ENCODE measurements around the gene NRG4. TPM values are rescaled to one million over a fixed set of nuclear protein-coding genes. Genes with fewer than 3 reads are reported as not detected.
A peak's percentile ranks its signal among the peaks of the same experiment; 100 is the strongest.

Gene NRG4
- total RNA-seq, 1 donor from 2014 or later: not detected

DNA sequence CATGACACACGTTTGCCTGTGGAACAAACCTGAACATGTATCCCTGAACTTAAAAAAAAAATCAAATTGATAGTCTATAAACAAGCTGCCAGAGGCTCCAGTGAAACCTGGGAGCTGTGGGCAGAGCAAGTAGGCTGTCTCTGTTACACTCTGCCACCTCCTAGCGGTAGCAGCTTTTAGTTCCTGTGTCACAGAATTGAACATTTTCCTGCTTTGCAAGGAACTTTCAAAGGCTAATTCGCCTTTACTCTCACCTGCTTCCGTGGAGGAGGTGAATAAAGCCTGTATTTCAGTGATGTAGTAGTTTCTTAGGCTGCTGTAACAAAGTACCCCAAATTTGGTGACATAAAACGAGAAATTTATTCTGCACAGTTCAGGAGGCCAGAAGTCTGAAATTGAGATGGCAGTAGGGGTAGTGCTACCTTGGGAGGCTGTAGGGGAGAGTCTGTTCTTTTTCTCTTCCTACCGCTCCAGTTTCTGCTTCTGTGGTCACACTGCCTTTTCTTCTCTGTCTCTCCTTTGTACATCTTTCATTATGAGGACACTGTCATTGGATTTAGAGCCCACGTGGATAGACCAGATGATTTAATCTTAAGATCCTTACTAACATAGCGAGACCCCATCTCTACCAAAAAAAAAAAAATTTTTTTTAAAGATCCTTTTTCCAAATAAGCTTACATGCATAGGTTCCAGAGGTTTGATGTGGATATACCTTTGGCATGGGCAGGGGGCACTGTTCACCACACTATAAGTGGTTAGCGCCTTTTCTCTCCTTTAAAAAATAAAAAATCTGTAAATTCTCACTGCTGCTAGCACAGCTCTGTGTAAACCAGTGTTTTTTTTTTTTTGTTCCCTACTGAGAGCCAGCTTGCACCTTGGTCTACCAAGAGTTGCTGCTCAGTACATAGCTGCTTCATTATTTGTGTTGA lies 83.3 kb downstream of the NRG4 start:
- TF ChIP-seq, protein P1, sequence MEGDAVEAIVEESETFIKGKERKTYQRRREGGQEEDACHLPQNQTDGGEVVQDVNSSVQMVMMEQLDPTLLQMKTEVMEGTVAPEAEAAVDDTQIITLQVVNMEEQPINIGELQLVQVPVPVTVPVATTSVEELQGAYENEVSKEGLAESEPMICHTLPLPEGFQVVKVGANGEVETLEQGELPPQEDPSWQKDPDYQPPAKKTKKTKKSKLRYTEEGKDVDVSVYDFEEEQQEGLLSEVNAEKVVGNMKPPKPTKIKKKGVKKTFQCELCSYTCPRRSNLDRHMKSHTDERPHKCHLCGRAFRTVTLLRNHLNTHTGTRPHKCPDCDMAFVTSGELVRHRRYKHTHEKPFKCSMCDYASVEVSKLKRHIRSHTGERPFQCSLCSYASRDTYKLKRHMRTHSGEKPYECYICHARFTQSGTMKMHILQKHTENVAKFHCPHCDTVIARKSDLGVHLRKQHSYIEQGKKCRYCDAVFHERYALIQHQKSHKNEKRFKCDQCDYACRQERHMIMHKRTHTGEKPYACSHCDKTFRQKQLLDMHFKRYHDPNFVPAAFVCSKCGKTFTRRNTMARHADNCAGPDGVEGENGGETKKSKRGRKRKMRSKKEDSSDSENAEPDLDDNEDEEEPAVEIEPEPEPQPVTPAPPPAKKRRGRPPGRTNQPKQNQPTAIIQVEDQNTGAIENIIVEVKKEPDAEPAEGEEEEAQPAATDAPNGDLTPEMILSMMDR (conservative IDR thresholded peaks at IDR 0.05; ENCODE audit: low read depth, low read length): peak; percentile 51
- no peak for DNase-seq (ENCODE audit: low read depth)
- H3K4me3 ChIP-seq (ENCODE audit: low read depth, low read length): no peak overlapping the region

DNA sequence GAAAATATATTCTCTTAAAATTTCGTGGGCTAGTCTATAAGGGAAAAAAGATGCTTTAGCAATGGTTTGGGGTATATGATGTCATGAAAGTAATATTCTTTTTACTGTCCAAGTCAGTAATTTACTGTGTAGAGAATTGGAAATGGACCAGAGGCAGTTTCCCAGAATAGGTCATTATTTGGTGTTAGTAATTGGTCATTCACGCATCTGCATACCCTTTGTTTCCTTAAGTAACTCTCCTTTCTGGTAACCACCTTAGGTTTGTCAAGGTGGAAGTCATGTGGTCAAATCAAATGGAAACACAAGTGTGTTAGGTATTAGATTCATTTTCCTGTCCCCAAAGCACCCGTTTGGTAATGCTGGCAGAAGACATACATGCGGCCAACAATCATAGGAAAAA lies 84.6 kb downstream of the NRG4 start:
- TF ChIP-seq, protein P1 (conservative IDR thresholded peaks at IDR 0.05; ENCODE audit: low read depth, low read length): no peak
- no peak overlapping the region for H3K4me3 ChIP-seq (ENCODE audit: low read depth, low read length)
- DNase-seq (ENCODE audit: low read depth): no peak

DNA sequence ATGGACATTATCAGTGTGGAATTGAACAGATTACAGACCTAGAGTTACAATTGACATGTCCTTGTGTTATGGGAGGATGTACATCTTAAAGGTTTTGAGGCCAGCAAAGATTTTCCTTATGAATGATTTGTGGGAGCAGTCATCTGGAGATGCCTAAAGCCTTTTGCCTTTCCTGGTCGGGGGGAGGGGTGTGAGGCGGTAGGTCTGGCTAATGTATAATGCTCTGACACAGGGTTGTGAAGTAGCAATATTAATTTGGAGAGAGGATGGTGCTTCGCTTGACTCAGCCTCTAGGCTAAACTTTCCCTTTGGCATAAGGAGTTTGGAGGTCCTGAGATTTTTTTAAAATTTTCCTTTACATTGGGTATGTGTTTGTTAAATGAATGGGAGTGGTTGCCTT lies 85.3 kb downstream of the NRG4 start:
- TF ChIP-seq, protein P1 (conservative IDR thresholded peaks at IDR 0.05; ENCODE audit: low read depth, low read length): no peak
- no peak overlapping the region for H3K4me3 ChIP-seq (ENCODE audit: low read depth, low read length)
- DNase-seq (ENCODE audit: low read depth): no peak

DNA sequence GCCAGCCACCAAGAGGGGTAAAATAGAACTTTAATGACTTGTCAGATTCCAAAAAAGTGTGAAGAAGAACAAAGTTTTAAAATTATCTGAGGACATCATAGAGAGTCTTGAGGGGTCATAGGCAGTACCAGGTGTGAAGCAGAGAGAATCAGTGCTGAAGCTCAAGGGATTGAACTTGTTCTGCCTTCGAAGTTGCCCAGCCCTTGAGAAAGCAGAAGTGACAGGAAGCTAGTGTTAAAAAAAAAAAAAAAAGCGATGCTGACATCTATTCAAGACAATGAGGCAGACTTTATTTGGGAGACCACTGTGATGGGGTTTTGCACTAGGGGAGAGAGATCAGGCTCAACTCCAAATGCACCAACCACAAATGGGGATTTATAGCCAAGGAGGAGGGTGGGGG lies 86.8 kb downstream of the NRG4 start:
- TF ChIP-seq, protein P1 (conservative IDR thresholded peaks at IDR 0.05; ENCODE audit: low read depth, low read length): no peak
- H3K4me3 ChIP-seq (ENCODE audit: low read depth, low read length): no peak overlapping the region
- no peak for DNase-seq (ENCODE audit: low read depth)

DNA sequence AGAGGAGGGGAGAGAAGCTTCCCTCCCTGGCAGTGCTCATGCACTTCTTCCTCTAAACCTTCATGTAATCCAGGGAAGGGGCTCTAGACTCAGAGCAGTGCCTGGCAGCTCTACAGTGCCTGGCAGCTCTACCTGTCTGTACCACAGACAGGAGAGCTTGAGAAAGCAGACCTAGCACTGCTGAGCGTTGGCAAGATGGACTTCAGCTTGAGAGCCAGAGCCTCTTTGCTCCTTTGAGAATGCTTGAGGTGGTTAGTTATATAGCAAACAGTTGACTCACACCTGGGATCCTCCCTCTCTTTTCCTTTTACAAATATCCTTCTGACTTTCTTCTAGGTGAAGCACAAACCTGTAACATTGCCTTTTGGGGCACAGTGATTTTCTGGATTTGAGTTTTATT lies 87.6 kb downstream of the NRG4 start:
- H3K4me3 ChIP-seq (ENCODE audit: low read depth, low read length): no peak overlapping the region
- DNase-seq (ENCODE audit: low read depth): no peak
- TF ChIP-seq, protein P1 (conservative IDR thresholded peaks at IDR 0.05; ENCODE audit: low read depth, low read length): no peak

DNA sequence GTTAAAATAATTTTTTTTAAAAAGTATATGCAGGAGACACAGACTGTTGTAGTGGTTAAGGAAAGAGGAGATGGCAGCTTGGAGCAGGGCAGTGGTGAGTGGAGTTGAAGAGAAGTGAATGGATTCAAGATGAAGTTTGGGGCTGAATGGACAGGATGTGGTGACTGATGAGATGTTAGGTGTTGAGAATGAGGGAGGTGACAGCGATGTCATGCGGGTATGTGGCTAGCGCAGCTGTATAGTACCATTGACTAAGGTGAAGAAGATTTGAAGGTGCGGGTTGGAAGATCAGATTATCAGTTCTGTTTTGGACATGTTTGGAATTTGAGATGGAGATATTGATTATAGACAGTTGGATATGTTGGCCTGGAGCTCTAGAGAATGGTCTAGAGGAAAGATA lies 88.5 kb downstream of the NRG4 start:
- TF ChIP-seq, protein P1 (conservative IDR thresholded peaks at IDR 0.05; ENCODE audit: low read depth, low read length): no peak
- H3K4me3 ChIP-seq (ENCODE audit: low read depth, low read length): no peak overlapping the region
- DNase-seq (ENCODE audit: low read depth): no peak
